GM12891 (cell line): Measurements from ENCODE around the gene AQR.

Experiments used
- POLR2A ChIP-seq: IDR thresholded peaks from 2 replicates; pipeline ENCODE4 v1.6.1; 2011; ENCODE audit warnings: low read depth, low read length, control low read depth
- POLR2AphosphoS5 ChIP-seq: IDR thresholded peaks from 2 replicates; pipeline ENCODE4 v1.6.1; 2011; ENCODE audit warnings: low read depth, low read length, control low read depth
- TAF1 ChIP-seq: IDR thresholded peaks from 2 replicates; pipeline ENCODE4 v1.6.1; 2011; ENCODE audit warnings: low read depth, low read length, control low read depth

- TF ChIP-seq TAF1: no peak
- no peak for TF ChIP-seq POLR2A
- no peak for TF ChIP-seq POLR2AphosphoS5
Observed at GRCh38 chr15:34802803-34803750, 166.5 kb downstream of the AQR start.
